ENCODE data around the gene ADD1. TPM values are rescaled to one million over a fixed set of nuclear protein-coding genes. Genes with fewer than 3 reads are reported as not detected.

Gene ADD1
- polyA plus RNA-seq, 1 donor = 290 TPM

GRCh38 chr4:2803624-2804448, 39.8 kb upstream of the ADD1 start:
- no peak for DNase-seq

DNA sequence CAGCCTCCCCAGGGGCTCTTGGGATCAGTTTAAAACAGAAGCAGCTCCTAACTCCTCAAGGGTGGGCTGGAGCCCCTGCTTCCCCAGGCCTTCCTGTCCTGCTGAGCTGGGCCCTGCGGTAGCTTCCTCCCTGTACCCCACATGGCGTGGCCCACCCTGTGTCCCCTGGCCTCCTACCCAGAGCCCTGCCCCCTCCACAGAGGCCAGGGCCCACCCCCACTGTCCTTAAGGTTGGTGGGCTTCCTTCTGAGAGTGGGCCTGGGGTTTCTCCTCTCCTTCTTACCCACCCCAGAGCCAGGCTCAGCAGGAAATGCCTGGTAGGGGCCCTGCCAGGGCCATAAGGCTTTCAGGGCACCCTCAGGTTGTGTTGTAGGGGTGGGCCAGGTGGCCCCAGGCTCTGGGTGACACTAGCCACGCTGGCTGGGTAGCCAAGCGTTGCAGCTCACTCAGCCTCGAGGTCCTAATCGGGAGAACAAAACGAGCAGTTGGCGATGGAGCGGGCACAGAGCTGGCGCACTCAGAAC, 39.1 kb upstream of the ADD1 start:
- DNase-seq = no peak

- no peak for DNase-seq
Observed at GRCh38 chr4:2804973-2805501, 38.6 kb upstream of the ADD1 start.

- DNase-seq = no peak
Observed at GRCh38 chr4:2805712-2806389, 37.8 kb upstream of the ADD1 start.

DNA sequence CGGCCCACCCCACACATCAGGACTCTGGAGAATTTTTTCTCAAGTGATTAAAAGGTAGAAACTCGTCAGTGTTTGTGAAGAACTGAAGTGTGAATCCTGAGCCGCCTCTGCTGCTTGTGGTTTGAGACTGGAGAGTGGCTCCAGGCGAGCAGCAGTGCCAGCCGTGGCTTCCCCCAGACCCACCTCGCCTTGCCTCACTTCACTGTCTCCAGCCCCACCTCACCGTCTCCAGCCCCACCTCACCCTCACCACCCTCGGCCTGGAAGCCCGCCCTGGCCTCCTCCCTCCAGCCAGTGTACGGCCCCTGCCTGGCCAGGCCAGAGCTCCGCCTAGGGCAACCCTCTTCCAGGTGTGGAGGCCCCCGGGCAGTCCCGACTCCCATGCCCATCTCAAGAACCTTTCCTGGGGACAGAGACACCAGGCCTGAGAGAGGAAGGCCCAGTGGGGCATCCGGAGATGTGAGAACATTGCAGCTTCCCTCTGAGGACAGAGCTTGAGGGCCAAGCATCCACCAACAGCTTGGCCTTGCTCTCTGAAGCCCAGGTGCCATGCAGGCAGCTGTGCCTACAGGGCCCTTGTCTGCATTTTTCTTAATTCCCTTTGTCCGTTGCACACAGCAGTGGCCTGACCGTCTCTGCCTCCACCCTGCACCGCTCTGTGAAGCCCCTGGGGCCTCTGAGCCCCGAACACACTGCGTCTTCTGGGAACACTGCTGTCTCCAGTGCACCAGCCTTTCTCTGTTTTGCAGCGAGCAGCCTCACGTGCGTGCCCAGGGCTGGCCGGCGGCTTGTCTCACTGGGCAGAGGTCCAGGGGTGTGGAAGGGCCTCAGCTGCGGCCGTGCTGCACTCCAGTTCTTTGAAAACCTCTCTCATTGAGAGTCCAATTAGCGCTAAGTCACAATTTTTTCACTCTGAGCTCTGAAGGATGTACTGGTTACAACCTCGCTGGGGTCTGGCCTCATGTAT, 37.0 kb upstream of the ADD1 start:
- DNase-seq = no peak

- DNase-seq = no peak
Observed at GRCh38 chr4:2807571-2807970, 36.1 kb upstream of the ADD1 start.

DNA sequence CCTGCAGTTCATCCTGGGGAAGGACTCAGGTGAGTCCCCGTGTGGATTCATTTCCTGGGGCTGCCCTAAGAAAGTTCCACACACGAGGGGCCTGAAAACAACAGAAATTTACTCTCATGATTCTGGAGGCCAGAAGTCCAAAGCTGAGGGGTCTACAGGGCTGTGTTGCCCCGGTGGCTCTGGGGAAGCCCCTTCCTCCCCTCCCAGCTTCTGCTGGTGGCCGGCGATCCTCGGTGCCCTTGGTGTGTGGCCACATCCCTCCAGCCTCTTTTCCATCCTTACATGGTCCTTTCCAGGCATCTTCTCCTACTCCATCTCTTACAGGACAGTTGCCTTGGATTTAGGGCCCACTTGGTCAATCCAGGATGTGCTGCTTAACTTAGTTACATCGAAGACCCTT, 35.6 kb upstream of the ADD1 start:
- DNase-seq = no peak

DNA sequence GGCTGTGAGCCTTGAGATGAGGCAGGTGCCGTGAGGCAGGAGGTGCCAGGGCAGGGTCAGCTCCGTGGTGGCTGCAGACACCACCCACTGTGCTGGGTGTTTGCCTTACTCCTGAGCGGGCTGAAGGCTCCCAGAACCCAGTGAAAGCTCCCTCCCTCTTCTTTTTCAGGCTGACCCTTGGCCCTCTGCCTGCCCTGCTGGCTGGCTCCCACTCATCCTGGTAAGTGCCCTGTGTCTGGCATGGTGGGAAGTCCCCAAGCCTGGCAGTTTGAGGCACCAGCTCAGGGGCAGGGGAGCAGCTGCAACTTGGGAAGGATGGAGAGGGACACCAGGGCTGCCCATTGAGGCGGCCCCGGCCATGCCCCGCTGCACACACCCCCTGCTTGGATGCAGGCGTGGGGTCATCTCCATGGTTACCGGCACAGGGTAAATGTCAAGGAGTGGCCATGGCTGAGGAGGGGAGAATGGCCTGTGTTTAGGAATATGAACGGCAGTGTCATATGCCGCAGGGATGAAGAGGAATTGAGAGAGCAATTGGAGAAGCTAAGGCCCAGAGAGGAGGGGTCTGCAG, 33.9 kb upstream of the ADD1 start:
- no peak for DNase-seq

DNA sequence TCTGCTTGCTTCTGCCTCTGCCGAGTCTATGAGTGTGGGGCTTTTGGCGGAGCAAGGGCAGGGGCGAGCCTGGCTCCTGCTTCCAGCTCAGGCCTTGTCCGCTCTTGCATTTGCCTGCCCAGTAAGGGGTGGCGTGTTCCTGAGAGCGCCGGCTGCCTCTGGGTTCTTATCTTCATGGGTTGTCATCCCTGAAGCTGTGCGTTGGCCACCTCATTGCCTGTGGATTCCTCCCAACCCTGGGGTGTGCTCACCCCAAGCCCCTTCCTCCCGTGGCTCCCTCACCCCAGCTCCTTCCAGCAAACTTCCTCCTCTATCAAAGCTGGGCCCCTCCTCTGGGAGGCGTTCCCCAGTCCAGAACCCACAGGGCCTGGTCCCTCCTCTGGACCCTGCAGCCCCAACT, 33.3 kb upstream of the ADD1 start:
- DNase-seq = no peak

DNA sequence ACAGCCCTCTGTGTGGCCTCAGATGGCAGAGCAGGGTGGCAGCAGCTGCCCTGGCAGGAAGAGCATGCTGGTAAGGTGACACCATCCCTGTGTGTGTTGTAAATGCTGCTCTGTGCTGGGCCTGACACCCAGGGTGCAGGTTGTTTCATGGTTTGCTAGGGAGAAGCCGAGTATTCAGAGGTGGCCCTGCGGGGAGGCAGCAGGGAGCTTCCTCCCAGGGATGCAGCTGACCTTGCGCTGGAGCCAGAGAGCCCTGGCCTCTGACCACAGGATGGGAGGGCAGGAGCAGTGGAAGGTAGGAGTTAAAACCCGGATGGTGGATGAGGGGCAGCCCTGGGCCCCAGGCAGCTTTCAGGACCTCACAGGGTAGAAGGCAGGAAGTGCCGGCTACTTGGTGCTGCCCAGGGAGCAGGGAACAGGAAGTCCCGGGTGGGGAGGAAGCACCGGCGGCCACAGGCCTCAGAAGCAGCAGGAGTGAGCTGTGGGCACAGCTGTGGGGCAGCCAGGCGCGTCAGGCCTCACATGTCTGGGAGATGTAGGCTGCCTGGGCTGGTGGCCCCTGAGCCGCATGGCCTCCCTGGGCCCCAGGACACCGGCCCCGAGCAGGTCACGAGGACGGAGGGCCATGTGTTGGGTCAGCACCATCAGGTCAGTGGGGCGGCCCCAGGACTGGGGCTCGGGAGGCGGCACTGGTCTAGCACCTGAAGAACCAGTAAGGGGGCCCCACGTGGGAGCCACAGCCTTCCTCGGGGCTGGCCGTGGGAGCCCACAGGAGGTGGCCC, 31.6 kb upstream of the ADD1 start:
- no peak for DNase-seq

DNA sequence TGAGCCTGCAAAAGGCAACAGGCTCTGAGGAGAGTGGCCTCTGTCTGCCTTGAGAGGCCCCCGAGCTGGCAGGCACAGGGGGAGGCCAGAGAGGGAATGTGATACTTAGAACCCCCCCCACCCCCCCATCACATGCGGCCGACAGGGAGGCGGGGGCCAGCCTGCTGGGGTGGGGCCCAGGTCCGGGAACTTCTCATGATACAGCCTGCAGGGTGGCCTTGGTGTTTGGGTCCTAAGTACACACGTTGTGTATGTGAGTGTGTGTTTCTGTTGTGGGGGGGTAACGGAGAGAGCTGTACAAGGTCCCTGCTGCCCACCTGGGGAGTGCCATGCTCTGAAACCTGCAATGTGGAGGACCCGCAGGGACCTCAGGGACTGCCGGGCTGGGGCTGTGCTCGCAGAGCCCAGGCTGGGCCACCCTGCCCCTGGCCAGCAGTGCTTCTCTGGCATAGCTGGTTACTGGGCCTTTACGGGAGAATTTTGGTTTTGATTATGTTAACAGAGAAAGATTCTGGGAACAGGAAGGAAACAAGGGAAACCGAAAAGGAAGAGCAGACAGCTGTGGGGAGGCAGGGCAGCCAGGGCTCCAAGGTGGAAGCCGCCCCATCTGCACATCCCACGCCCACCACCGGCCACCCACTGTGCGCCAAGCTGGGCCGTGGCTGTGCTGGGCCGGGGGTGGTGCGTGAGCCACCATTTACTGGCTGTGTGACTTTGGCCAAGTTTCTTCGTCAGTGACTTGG, 30.9 kb upstream of the ADD1 start:
- no peak for DNase-seq

DNA sequence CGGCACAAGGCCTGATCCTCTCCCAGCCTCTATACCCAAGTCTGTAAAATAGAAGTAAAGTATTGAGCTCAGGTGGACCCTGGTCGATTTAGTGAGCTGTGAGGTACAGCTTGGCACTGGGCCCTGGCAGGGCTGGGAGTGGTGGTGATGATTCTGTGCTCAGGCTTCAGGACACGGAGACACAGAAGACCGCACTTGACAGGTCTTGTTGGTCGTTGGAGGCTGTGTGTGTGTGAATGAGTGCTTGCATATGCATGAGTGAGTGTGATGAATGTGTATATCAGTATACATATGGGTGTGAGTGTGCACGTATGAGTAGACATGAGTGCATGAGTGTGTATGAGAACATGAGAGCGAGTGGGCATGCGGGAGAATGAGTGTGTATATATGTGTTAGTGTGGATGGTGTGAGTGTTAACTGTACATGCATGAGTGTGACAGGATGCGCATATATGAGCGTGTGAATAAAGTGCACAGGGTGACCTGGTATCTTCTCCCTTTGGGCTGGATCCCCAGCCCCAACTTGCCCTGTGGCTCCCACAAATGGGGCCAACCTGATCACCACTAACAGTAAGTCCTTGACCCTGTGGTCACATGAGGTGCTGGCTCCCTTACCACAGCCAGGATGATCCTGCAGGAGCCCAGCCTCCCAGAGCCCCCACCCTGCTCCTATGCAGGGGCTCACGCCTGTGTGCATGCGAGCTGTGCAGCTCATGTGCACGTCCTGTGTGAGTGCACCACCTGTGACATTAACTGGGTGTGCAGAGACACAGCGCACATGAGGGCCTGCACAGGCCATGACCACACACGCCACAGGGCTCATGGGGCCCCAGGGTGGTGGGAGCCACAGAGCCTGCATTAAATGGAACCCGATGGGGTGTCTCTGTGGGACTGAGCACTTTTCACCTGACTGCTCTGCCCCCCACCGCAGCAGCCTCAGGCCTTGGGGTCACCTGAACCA, 29.9 kb upstream of the ADD1 start:
- DNase-seq = no peak

DNA sequence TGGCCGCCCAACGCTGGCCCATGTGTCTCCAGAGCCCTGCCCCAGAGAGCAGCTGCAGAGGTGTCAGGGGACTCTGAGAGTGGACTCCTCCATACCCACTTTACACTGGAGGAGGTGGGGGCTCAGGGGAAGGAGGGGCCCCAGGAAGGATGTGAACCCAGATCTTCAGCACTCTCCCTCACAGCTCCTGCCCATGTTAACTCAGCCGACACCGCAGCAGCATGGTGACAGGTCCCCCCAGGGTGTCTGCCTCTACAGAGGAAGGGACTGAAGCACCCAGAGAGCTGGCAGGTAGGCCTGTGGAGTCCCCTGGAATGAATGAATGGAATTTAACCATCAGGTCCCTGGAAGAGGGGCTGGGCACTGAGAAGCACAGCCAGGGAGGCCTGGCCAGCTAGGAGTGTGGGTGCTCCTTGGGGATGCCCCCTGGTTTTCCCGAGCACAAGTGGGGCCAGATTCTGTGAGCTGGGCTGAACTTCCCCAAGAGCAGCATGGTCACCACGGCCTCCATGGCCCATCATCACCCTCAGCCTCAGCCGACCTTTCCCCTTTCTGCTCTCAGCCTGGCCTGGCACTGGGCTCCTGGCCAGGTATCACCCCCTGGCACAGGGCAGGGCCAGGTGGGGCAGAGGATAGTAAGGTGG, 28.9 kb upstream of the ADD1 start:
- DNase-seq = no peak

DNA sequence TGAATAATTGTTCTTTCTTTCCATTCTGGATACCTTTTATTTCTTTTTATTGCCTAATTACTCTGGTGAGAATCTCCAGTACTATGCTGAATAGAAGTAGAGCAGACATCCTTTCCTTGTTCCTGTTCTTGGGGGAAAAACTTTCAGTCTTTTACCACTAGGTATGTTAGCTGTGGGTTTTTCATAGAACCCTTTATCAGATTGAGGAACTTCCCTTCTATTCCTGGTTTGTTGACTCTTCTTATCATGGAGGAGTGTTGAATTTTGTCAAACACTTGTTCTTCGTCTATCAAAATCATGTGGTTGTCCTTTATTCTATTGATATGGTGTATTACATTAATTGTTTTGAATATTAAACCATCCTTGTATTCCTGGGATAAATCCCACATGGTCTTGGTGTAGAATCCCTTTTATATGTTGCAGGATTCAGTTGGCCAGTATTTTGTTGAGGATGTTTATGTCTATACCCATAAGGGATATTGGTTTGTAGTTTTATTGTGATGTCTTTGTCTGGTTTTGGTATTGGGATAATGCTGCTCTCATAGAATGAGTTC, 27.2 kb upstream of the ADD1 start:
- no peak for DNase-seq

DNA sequence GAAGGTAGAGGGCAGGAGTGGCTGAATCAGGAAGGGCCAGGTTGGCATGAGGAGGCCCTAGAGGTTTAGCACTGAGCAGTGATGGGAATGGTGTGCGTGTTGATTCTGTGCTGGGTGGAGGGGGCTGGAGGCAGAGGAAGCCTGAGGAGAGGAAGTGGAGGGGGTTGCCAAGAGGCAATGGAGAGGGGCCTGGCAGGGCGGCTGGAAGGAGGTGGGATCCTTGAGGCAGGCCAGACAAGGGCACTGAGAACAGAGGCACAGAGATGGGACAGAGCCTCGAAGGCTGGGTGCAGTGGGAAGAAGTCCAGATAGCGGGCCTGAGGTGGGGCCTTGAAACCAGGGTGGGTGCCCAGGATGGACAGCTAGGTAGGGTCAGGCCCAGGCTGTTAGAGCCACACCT, 26.5 kb upstream of the ADD1 start:
- no peak for DNase-seq

DNA sequence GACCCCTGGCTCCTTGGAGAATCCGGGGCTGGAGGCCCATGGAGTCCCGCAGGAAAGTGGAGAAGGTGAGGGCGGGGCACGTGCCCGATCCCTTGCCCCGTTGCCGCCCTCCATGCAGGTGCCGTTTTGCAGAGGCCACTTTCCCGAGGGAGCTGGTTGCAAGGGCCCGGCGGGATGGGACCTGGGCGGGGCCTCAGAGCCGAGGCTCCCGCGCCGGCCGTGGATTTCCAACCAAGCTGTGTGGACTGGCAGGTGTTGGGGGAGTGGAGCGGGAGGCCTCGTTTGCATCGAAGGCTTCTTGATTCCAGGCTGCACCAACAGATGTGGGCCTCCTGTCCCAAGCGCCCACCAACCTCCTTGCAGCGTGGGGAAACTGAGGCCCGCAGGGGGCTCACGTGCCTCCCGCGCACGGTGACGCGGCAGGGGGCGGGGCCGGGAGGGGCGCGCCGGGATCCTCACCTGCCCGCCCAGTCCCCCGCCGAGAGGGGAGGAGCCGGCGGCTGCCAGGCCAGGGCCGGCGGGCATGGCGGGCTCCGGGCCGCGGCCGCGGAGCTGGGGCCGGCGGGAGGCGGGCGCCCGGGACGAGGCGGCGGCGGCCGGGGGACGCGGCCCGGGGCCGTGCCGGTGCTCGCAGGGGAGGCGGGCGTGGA, 25.8 kb upstream of the ADD1 start:
- no peak for DNase-seq

- no peak for DNase-seq
Observed at GRCh38 chr4:2818351-2818939, 25.2 kb upstream of the ADD1 start.

Measured in left kidney (tissue), 2 donors.